ENCODE results near the gene SELENOF.
"Not testable (repeated sequence)": the region's sequence is repeated elsewhere in the genome, so short reads cannot be mapped to it uniquely, and the experiment has no call there.

Gene SELENOF

DNA sequence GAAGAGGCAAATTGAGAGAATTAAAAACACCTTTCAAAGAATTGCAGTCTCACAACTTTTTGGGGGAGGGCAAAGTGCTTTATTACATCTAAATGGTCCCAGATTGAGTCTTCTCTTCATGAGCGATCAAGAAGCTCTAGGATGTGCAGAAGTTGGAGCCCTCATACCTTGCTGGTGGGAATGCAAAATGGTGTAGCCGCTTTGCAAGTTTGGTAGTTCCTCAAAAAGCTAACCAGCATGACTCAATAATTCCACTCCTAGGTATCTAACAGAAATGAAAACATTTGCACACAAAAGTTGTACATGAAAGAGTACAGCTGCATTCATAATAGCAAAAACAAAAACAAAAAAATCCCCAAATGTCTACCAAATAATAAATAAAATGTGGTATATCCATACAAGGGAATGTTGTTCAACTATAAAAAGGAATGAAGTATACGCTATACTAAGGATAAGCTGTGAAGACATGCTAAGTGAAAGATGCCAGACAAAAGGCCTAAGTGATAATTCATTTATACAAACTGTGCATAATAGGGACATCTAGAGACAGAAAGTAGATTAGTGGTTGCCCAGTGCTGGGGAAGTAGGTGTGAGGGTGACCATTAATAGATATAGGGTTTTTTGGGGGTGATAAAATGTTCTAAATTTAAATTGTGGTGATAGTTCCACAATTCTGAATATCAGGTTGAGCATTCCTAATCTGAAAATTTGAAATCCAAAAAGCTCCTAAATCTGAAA, 55.2 kb downstream of the SELENOF start:
- DNase-seq (ENCODE audit: low read depth in 3 of 3) = no peak

DNA sequence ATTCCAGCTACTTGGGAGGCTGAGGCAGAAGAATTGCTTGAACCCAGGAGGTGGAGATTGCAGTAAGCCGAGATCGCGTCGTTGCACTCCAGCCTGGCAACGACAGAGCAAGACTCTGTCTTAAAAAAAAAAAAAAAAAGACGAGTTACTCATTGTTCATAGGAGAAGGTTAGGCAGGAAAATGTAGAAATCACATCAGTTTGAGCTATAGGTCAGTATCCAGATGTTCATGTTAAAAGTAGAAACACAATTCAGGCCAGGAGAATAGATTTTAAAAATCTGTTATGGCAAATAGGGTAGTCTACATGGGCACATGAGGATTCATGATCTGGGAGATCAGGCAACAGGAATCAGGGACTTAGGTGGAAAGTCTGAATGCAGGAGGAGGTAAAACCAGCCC, 57.7 kb downstream of the SELENOF start:
- no peak for DNase-seq (ENCODE audit: low read depth in 3 of 3)

DNA sequence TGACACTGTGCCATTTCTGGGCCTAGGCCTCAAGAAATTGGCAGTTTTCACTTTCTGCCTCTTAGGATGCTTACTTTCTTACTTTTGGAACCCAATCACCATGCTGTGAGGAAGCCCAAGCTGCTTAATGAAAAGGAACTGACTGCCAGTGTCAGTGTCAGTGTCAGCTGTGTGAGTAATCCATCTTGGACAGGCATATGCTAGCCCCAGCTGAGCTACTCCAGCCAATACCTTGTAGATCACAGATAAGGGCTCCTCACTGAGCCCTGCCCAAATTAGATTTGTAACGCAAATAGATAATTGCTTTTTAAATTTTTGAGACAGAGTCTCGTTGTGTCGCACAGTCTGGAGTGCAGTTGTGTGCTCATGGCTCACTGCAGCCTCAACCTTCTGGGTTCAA, 59.6 kb downstream of the SELENOF start:
- DNase-seq (ENCODE audit: low read depth in 3 of 3) = no peak

DNA sequence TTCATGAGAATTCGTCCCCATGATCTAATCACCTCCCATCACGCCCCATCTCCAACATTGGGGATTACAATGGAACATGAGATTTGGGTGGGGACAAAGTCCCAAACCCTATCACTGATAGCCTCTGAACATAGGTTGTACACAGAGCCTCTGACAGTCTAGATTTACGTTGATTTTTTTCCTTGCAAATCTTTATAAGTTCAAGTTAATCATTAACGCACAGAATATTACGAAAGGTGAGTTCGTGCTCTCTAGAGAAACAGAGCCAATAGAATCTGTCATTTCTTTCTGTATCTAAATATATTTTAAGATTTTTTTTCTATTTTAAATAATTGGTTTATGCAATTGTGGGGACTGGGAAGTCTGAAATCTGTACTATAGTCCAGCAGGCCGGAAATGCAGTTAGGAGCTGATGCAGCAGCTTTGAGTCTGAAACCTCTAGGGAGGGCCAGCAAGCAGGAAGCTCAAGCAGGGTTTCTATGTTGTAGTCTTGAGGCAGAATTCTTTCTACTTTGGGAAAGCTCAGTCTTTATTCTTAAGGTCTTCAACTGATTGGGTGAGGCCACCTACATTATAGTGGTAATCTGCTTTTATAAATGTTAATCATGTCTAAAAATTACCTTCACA, 61.0 kb downstream of the SELENOF start:
- no peak for DNase-seq (ENCODE audit: low read depth in 3 of 3)

DNA sequence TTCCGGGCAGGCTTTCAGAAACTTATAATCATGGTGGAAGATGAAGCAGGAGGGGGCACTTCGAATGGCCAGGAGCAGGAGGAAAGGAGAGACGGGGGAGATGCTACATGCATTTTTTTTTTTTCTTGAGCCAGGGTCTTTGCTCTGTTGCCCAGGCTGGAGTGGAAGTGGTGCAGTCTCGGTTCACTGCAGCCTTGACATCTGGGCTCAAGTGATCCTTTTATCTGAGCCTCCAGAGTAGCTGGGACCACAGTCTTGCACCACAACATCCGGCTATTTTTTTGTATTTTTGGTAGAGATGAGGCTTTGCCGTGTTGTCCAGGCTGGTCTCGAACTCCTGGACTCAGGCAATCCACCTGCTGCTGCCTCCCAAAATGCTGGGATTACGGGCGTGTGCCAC, 61.6 kb downstream of the SELENOF start:
- no peak for DNase-seq (ENCODE audit: low read depth in 3 of 3)

DNA sequence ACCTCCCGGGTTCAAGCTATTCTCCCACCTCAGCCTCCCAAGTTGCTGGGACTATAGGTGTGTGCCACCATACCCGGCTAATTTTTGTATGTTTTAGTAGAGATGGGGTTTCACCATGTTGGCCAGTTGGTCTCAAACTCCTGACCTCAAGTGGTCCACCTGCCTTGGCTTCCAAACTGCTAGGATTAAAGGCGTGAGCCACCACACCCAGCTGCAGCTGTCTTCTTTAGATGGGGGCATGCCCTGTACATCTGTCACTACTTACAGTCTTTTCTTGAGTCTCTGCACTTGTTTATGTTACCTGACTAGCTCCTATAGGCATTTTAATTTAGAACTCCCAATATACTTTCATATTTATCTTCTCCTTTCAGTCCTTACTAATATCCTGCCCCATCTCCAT, 64.2 kb downstream of the SELENOF start:
- no peak for DNase-seq (ENCODE audit: low read depth in 3 of 3)

DNA sequence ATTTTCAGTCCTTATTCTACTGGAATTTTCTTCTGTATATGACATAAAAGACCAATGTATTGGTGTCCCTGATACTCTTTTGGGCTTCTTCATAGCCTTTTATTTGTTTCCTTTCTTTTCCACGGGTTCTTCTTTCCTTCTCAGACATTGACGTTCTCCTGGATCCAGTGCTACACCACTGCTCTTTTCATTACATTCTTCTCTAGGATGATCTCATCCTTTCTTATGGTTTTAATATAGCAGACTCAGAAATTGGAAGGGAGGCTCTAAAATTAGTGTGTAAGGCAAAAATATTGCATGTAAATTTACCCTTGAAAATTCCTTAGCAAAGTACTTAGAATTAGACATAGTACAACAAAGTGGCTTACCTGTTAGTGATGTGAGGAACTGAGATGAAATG, 65.3 kb downstream of the SELENOF start:
- no peak for DNase-seq (ENCODE audit: low read depth in 3 of 3)

DNA sequence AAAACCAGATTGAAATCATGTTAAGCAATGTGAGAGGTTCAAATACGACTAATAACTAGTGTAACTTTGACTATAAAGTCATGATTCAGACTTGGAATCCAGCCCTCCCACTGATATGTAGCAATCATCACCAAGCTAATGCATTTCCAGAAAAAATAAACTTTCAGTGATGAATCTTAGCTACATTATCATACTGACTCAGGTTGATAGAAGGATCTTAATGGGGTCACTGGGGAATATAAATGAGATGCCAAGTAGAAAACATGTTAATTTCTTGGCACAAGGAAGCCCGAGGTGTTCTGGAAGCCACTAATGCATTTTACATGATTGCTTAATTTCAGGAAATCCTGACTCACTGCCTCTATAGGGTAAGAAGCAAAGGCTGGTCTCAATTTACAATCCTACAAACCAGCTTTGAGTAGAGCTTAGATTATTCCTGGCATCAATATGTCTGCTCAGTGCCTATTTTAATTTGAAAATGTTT, 67.7 kb downstream of the SELENOF start:
- DNase-seq (ENCODE audit: low read depth in 3 of 3) = no peak

DNA sequence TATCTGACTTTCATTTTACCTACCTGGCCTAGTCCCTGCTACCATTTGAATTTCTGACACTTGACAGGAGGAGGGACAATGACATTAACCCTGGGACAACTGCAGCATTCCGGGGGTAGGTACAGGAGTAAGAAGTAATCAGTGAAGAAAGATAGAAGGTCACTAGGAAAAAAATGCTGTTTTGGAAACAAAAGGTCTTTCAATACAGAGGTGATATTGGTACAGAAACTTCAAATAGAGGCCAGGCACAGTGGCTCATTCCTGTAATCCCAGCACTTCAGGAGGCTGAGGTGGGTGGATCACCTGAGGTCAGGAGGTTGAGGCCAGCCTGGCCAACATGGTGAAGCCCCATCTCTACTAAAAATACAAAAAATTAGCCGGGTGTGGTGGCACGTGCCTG, 68.4 kb downstream of the SELENOF start:
- no peak for DNase-seq (ENCODE audit: low read depth in 3 of 3)

DNA sequence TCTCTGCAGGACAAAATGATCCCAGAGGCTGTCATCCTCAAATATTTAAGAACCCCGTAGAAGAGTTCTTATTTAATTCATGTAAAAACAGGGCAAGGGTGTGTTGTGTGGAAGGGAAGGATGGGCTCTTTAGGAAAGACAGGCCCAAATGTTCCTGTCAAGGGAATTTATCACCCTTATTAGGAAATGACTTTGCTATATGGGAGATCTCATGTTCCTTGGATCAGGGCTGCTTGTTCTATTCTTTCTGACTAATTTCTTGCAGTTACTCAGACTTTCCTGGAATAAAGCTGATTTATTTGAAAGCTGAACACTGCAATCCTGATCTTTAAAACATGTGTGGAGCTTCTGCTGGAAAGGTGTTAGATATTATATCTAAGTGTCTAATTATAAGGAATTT, 72.8 kb downstream of the SELENOF start:
- DNase-seq (ENCODE audit: low read depth in 3 of 3) = no peak

DNA sequence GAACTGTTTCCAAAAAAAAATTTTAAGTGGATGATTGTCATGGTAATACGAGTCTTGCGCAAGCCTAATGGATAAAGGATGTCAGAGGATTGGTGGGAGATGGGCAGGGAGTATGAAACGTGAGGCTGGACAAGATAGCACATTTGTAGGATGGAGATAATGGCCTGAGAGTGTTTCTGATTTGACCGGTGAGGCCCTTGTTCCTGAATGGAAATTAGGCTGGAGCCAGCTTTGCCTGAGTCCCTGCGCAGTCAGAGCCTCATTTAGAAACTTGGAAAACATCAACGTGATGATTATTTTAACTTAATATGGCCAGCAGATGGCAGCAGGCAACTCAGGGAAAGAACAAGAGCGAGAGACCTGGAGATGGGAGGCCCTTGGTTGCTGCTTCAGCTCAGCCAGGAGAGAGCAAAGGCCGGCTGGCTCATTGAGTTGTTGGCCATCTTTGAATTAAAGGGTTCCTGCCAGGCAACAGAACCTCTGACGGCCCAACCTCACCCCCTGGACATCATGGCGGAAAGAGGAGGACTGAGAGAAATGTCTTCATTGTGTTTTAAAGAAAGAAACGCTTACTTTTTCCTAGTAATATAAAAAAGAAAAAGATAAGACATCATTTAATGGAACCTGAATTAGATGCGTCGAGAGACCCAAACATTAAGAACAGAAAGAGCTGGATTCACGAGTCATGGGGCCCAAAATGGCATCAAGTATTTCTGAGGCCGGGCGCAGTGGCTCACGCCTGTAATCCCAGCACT, 80.3 kb downstream of the SELENOF start:
- peak; percentile 21 to 48 (median 27) for DNase-seq (ENCODE audit: low read depth in 3 of 3)

DNA sequence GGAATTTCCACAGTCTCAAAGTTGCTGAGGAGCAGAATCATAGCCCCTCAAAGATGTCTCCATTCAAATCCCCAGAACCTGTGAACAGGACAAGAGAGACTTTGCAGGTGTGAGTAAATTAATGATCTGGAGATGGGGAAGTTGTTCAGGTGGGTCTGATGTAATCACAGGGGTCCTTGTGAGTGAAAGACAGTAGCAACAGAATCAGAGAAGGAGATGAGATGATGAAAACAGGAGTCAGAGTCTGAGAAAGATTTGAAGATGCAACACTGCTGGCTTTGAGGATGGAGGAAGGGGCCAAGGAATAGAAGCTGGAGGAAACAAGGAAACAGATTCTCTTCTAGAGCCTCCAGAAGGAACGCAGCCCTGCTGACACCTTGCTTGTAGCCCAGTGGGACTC, 81.5 kb downstream of the SELENOF start:
- no peak for DNase-seq (ENCODE audit: low read depth in 3 of 3)

DNA sequence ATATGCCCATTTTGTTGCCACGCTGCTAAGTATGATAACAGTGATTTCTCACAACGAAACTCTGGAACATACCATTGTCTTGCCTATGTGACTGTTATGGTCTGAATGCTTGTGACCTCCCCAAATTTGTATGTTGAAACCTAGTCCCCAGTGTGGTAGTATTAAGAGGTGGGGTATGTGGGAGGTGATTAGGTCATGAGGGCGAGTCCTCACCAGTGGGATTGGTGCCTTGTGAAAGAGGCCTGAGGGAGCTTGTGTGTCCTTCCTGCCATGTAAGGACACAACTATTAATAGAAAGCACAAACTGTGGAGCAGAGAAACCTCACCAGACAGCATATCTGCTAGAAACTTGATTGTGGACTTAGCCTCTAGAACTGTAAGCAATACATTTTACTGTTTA, 84.6 kb downstream of the SELENOF start:
- no peak for DNase-seq (ENCODE audit: low read depth in 3 of 3)

DNA sequence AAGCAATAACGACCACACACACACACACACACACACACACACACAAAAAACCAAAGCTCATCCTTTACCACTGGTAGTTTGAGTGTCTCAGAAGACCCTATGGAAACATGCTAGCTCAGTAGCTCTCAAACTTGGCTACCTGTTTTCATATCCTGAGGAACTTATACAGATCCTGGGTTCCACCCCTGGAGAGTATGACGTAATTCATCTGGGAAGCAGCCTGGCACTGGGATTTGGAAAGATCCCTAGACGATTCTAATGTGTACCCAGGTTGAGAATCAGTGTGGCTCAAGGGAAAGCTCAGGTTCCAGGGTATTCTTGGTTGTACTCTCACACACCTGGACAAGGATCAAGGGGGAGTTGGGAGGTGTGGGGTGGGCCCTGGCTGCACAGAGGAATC, 85.9 kb downstream of the SELENOF start:
- no peak for DNase-seq (ENCODE audit: low read depth in 3 of 3)

DNA sequence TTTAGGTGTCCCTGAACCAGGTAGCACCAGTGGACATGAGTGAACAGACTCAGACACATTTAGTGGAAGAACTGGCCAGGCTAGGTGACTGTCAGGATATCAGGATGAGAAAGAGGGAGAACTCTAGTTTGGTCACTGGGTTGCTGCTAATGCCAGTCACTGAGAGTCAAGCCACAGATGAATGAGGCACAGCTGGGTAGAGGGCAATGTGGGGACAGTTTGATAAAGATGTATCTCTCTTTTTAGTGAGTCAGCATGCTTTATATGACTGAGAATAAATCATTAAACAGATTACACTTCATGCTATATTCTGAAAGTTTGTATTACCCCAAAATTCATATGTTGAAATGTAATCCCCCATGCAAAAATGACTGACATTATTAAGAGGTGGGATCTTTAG, 87.1 kb downstream of the SELENOF start:
- DNase-seq (ENCODE audit: low read depth in 3 of 3) = no peak

DNA sequence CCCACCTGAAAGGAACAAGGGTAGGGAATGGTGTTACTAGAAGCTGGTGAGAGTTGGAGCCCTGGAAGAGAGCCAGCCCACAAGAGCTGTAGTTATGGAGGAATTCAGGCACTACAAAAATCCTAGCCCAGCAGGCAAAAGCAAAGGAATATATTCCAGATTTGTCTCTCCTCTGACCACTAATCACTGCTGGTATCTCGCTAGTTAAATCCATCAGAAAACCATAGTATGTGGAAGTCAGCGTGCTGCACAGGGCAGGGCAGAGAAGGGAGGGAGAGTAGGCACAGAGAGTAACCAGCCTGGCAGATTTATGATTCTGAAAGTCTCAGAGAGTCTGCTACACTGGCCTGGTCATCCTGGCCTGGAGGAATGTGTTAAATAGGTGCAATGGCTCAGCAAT, 88.6 kb downstream of the SELENOF start:
- DNase-seq (ENCODE audit: low read depth in 3 of 3) = no peak

DNA sequence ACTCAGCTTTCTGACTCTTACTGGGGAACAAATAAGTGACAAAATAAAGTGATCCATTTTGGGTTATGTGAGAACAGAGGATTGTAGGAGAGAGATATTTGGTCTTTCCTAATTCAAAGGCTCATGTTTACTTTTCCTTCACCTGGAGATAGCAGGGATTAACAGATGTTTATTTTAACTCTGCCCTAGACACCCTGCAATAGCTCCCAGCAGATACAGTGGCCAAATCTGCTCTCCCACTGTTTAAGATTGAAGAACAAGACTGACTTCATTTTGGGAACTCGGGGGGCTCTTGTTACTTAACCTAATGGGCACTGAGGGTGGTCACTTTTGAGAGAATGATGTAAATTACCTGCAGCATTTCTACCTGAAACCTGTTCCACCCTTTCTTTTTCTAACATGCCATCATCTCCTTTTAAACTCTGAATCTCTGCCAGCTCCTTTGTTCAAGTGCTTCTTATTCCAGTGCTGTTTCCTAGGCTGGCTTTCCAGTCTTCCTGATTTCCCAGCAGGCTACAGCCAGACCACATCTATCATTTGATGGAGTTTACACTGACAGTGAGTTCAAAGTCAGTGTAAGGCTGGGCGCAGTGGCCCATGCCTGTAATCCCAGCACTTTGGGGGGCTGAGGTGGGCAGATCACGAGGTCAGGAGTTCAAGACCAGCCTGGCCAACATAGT, 90.0 kb downstream of the SELENOF start:
- DNase-seq (ENCODE audit: low read depth in 3 of 3) = no peak

DNA sequence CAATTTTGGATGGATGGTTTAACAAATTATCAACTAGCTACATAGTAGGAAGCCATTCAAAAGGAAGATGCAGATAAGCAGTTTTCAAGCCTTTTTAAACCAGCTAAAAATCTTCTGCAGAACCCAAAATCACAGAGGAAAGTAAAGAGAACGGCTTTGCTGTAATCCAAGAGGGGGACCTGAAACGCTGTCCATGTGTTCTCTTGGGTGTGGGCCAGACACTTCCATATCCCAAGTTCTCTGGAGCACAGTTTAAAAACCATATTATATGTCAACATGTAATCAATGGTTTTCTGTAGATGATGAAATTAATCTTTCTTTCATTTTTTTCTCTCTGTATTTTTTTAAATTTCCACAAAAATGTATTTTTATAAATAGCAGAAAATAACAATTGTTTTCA, 90.5 kb downstream of the SELENOF start:
- DNase-seq (ENCODE audit: low read depth in 3 of 3) = no peak

DNA sequence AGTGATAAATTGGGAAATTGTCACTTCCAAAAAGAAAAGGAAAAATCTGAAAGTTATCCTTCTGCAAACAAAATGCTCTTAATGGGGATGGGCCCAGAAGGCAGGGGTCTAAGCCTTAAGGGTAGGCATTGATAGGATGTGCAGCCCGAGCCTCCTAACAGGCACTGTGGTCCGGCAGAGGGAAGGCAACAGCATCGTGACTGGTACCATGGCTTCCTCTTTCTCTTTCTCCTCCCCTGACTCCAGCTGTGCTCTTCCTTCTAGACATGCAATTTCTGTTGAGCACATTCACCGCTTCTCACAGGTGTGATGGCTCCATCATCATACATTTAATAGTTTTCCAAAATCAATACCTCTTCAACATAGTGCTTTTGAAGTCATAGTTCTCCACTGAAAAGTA, 91.5 kb downstream of the SELENOF start:
- no peak for DNase-seq (ENCODE audit: low read depth in 3 of 3)

DNA sequence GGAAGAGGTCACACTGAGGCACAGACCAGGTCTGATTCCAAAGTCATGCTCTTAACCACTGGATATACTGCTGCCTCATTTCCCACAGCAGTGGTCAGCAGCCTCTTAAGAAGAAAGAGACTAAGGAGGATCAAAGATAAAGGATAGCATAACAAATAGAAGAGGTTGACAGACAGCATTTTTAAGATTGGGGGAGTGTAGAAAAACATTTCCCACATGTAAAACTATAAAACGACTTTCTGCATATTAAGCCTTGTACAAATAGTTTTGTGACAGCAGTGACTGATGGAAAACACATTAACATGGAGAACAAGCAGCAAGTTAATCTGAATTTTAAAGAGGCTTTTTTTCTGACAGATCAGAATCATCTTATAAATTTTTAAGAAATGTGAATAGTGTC, 92.0 kb downstream of the SELENOF start:
- DNase-seq (ENCODE audit: low read depth in 3 of 3) = no peak

DNA sequence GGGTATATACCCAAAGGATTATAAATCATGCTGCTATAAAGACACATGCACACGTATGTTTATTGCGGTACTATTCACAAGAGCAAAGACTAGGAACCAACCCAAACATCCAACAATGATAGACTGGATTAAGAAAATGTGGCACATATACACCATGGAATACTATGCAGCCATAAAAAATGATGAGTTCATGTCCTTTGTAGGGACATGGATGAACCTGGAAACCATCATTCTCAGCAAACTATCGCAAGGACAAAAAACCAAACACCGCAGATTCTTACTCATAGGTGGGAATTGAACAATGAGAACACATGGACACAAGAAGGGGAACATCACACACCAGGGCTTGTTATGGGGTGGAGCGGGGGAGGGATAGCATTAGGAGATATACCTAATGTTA, 94.0 kb downstream of the SELENOF start:
- DNase-seq (ENCODE audit: low read depth in 3 of 3) = not testable (repeated sequence)

DNA sequence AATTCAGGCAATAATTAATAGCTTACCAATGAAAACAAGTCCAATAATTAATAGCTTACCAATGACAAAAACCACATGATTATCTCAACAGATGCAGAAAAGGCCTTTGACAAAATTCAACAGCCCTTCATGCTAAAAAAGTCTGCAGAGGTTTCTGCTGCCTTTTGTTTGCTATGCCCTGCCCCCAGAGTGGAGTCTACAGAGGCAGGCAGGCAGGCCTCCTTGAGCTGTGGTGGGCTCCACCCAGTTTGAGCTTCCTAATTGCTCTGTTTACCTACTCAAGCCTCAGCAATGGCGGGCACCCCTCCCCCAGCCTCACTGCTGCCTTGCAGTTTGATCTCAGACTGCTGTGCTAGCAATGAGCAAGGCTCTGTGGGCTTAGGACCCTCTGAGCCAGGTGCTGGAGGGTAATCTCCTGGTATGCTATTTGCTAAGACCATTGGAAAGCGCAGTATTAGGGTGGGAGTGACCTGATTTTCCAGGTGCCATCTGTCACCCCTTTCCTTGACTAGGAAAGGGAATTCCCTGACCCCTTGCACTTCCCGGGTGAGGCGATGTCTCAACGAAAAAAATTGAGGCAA, 96.6 kb downstream of the SELENOF start:
- DNase-seq (ENCODE audit: low read depth in 3 of 3) = not testable (repeated sequence)
